HL-60 (cell line): ENCODE results near the gene CHPF2.

ENCODE experiments used
- DNase-seq, 2 experiments: peaks; one replicate each; pipeline ENCODE4 v3.0.0-alpha.2; 2010 to 2020; ENCODE audit warnings: low read depth in 1 of 2, low spot score in 1 of 2
- H3K27ac ChIP-seq: fragments of 250-450 bp; sonication (Bioruptor Pico); replicated peaks from 2 replicates; pipeline ENCODE4 v1.5.1; 2020; ENCODE audit warnings: mild to moderate bottlenecking, moderate library complexity
- H3K27me3 ChIP-seq: fragments of 250-450 bp; sonication (Bioruptor Pico); 2 replicates; pipeline ENCODE4 v1.5.1; 2021; ENCODE audit warnings: mild to moderate bottlenecking, moderate library complexity; ENCODE audit not compliant: insufficient read depth, poor library complexity, severe bottlenecking
- H3K4me3 ChIP-seq: replicated peaks from 2 replicates; pipeline ENCODE4 v1.5.1; 2011; ENCODE audit warnings: mild to moderate bottlenecking, control low read depth, low read length; ENCODE audit not compliant: insufficient read depth
- GABPA ChIP-seq: IDR thresholded peaks from 2 replicates; pipeline ENCODE4 v1.6.1; 2012; ENCODE audit warnings: low read depth
- POLR2AphosphoS5 ChIP-seq: IDR thresholded peaks from 2 replicates; pipeline ENCODE4 v1.6.1; 2012; ENCODE audit warnings: low read depth
- SPI1 ChIP-seq: IDR thresholded peaks from 2 replicates; pipeline ENCODE4 v1.6.1; 2012; ENCODE audit warnings: low read depth, mild to moderate bottlenecking, borderline replicate concordance
- TF ChIP-seq, protein P1 (sequence below): IDR thresholded peaks from one replicate; pipeline ENCODE4 v1.5.1; 2011; ENCODE audit warnings: low read length, control low read depth, inconsistent platforms; ENCODE audit not compliant: insufficient read depth
- TF ChIP-seq, protein P2 (sequence below): IDR thresholded peaks from 2 replicates; pipeline ENCODE4 v1.6.1; 2012; ENCODE audit warnings: low read depth; ENCODE audit not compliant: insufficient replicate concordance

CHPF2 gene

DNA sequence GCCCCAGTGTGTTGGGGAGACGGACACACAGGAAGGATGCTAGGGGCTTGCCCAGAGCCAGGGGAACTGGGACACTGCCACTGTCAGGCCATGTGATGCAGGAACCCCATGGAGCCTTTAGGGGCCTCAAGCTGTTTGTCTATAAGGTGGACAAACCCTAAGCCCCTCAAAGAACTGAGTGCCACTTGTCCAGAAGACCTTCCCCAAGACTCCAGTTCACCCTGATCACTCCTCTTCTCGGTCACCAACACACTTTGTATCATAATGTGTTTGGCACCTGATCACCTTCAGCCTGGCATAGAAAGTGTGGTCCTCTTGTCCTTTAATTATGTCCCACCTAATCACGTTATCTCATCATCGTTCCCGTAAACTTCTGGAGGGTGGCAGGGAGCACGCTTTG lies 22.7 kb upstream of the CHPF2 start:
- H3K4me3 ChIP-seq = no peak overlapping the region
- no peak for DNase-seq
- H3K27ac ChIP-seq = no peak overlapping the region
- TF ChIP-seq, protein P1, sequence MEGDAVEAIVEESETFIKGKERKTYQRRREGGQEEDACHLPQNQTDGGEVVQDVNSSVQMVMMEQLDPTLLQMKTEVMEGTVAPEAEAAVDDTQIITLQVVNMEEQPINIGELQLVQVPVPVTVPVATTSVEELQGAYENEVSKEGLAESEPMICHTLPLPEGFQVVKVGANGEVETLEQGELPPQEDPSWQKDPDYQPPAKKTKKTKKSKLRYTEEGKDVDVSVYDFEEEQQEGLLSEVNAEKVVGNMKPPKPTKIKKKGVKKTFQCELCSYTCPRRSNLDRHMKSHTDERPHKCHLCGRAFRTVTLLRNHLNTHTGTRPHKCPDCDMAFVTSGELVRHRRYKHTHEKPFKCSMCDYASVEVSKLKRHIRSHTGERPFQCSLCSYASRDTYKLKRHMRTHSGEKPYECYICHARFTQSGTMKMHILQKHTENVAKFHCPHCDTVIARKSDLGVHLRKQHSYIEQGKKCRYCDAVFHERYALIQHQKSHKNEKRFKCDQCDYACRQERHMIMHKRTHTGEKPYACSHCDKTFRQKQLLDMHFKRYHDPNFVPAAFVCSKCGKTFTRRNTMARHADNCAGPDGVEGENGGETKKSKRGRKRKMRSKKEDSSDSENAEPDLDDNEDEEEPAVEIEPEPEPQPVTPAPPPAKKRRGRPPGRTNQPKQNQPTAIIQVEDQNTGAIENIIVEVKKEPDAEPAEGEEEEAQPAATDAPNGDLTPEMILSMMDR = no peak
- TF ChIP-seq, protein P2, sequence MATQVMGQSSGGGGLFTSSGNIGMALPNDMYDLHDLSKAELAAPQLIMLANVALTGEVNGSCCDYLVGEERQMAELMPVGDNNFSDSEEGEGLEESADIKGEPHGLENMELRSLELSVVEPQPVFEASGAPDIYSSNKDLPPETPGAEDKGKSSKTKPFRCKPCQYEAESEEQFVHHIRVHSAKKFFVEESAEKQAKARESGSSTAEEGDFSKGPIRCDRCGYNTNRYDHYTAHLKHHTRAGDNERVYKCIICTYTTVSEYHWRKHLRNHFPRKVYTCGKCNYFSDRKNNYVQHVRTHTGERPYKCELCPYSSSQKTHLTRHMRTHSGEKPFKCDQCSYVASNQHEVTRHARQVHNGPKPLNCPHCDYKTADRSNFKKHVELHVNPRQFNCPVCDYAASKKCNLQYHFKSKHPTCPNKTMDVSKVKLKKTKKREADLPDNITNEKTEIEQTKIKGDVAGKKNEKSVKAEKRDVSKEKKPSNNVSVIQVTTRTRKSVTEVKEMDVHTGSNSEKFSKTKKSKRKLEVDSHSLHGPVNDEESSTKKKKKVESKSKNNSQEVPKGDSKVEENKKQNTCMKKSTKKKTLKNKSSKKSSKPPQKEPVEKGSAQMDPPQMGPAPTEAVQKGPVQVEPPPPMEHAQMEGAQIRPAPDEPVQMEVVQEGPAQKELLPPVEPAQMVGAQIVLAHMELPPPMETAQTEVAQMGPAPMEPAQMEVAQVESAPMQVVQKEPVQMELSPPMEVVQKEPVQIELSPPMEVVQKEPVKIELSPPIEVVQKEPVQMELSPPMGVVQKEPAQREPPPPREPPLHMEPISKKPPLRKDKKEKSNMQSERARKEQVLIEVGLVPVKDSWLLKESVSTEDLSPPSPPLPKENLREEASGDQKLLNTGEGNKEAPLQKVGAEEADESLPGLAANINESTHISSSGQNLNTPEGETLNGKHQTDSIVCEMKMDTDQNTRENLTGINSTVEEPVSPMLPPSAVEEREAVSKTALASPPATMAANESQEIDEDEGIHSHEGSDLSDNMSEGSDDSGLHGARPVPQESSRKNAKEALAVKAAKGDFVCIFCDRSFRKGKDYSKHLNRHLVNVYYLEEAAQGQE = no peak
- no peak for TF ChIP-seq GABPA
- TF ChIP-seq SPI1 = no peak
- TF ChIP-seq POLR2AphosphoS5 = no peak
- H3K27me3 ChIP-seq = no peaks in the 10 kb centered on the region

- Histone ChIP-seq H3K27me3 (no peaks in the 10 kb centered on the region), H3K27ac (no peak within 1 kb of the TSS), H3K4me3 (no peak within 1 kb of the TSS)
- no peak for DNase-seq
- no peak for TF ChIP-seq GABPA
- no peak for TF ChIP-seq POLR2AphosphoS5
- TF ChIP-seq SPI1 = no peak
- TF ChIP-seq, protein P1 = no peak
- TF ChIP-seq, protein P2 = no peak
Observed at GRCh38 chr7:151210087-151210854, 22.0 kb upstream of the CHPF2 start, which contains the start of gene H2BK1. Gene H2BK1 (minus strand): TSS chr7:151210488. CDS start chr7:151210318, 170 bp downstream.

DNA sequence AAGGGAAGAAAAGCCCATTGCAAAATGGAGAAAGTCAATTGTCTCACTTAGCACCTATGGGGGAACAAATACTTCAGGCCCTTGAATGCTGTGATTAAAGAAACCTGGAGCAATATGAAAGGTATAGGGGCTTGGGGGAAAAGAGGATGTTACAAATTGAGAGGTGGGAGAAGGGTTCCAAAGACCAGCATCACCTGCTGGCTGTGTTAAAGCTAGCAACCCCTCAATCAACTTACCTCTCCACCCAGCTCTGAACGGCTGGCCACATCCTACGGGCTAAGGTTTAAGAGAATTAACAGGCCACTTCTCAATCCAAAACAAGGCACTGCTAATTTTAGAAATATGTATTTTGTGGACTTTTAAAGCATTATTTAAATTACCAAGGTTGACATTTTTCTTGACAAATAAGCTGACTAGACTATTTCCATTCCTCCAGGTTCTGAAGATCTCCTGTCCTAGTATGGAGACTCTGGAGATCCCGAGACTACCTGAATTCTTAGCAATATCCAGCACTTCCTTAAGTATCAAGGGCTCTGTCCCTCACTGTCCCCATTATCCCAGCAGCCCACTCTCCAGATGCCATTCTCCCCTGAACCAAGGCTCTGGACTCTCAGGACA lies 21.0 kb upstream of the CHPF2 start:
- no peak for DNase-seq
- no peak overlapping the region for H3K27ac ChIP-seq
- H3K4me3 ChIP-seq = no peak overlapping the region
- TF ChIP-seq, protein P1 = no peak
- TF ChIP-seq, protein P2 = no peak
- TF ChIP-seq GABPA (no peak), SPI1 (no peak), POLR2AphosphoS5 (no peak)
- H3K27me3 ChIP-seq = no peaks in the 10 kb centered on the region
